ENCODE measurements around the gene MAP2.

- TF ChIP-seq MAX (IDR thresholded peaks at IDR 0.05) (no peak), CTCF (IDR thresholded peaks at IDR 0.05; ENCODE audit: low read depth, low read length, missing input control) (no peak), ATF3 (IDR thresholded peaks at IDR 0.05) (no peak), RAD21 (IDR thresholded peaks at IDR 0.05) (no peak), GABPA (IDR thresholded peaks at IDR 0.05 in 1 of 2, conservative IDR thresholded peaks at IDR 0.05 in 1 of 2) (no peak), JUND (IDR thresholded peaks at IDR 0.05) (no peak), YY1 (IDR thresholded peaks at IDR 0.05) (no peak), ZBTB33 (IDR thresholded peaks at IDR 0.05) (no peak)
Observed at GRCh38 chr2:209460151-209460761, 36.4 kb downstream of the MAP2 start.

Measured in liver (tissue), 3 donors.